Endothelial cell of umbilical vein (primary cell): Measurements from ENCODE around the gene SMARCAL1.

Experiments used
- POLR2A ChIP-seq: IDR thresholded peaks from 2 replicates; pipeline ENCODE4 v1.6.1; 2012; ENCODE audit warnings: low read depth, mild to moderate bottlenecking, control low read depth, low read length
- TF ChIP-seq, protein P1 (sequence below), 2 donors: IDR thresholded peaks; 1 replicate in 1 of 2; 2 replicates in 1 of 2; pipeline ENCODE4 v1.5.1; 2011; ENCODE audit warnings: low read length in 2 of 2, mild to moderate bottlenecking in 2 of 2, moderate library complexity in 2 of 2, control low read depth in 1 of 2, inconsistent platforms in 1 of 2, low read depth in 1 of 2; ENCODE audit not compliant: insufficient read depth in 1 of 2; ENCODE audit errors: extremely low read depth in 1 of 2

DNA sequence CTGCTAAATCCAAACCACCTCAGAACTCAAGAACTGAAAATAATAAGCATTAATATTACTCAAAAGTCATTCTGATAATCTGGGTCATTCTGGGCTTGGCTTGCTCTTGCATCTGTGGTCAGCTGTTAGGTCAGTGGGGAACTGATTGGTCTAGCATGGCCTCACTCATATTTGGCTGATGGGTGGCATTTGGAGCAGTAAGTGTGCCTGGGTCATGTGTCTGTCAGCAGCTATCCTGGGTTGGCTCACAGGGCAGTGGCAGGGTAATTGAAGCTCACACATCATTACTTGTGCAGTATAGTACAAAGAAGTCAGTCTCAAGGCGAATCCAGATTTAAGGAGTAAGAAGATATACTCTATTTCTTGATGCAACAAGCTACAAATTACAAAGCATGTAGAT is 95.9 kb downstream of the SMARCAL1 start:
- peak; percentile 7 for TF ChIP-seq POLR2A
- TF ChIP-seq, protein P1, sequence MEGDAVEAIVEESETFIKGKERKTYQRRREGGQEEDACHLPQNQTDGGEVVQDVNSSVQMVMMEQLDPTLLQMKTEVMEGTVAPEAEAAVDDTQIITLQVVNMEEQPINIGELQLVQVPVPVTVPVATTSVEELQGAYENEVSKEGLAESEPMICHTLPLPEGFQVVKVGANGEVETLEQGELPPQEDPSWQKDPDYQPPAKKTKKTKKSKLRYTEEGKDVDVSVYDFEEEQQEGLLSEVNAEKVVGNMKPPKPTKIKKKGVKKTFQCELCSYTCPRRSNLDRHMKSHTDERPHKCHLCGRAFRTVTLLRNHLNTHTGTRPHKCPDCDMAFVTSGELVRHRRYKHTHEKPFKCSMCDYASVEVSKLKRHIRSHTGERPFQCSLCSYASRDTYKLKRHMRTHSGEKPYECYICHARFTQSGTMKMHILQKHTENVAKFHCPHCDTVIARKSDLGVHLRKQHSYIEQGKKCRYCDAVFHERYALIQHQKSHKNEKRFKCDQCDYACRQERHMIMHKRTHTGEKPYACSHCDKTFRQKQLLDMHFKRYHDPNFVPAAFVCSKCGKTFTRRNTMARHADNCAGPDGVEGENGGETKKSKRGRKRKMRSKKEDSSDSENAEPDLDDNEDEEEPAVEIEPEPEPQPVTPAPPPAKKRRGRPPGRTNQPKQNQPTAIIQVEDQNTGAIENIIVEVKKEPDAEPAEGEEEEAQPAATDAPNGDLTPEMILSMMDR (IDR thresholded peaks at IDR 0.05; ENCODE audit: extremely low read depth in 1 of 2, insufficient read depth in 1 of 2, low read depth in 1 of 2, low read length in 2 of 2): no peak
